GM19438 (cell line): ENCODE measurements around the gene TSPAN1.

Experiments
- ATAC-seq: cut with Tn5 transposase; IDR thresholded peaks from one replicate; pipeline ENCODE4 v1.9.1; 2021; ENCODE audit warnings: low read depth; ENCODE audit not compliant: unreplicated experiment

TSPAN1 gene

GRCh38 chr1:46159516-46159915, 15.4 kb upstream of the TSPAN1 start:
- ATAC-seq = no peak

GRCh38 chr1:46160212-46160611, 14.7 kb upstream of the TSPAN1 start:
- no peak for ATAC-seq

- ATAC-seq = peak; percentile 59
Measured at GRCh38 chr1:46166521-46167462, 8.1 kb upstream of the TSPAN1 start.

- ATAC-seq = no peak
Measured at GRCh38 chr1:46168477-46168876, 6.4 kb upstream of the TSPAN1 start.

- ATAC-seq = no peak
Measured at GRCh38 chr1:46169811-46170454, 5.0 kb upstream of the TSPAN1 start.

GRCh38 chr1:46171351-46171750, 3.5 kb upstream of the TSPAN1 start:
- no peak for ATAC-seq

- ATAC-seq = no peak
Measured at GRCh38 chr1:46171871-46172270, 3.0 kb upstream of the TSPAN1 start.

- no peak for ATAC-seq
Measured at GRCh38 chr1:46172321-46172720, 2.6 kb upstream of the TSPAN1 start.

- ATAC-seq = no peak
Measured at GRCh38 chr1:46173361-46173856, 1.5 kb upstream of the TSPAN1 start.

- no peak for ATAC-seq
Measured at GRCh38 chr1:46175243-46175642, 356 bp downstream of the TSPAN1 start.

- ATAC-seq = no peak
Measured at GRCh38 chr1:46176211-46176865, 1.5 kb downstream of the TSPAN1 start, which contains the start of gene P3R3URF. P3R3URF (minus strand) TSS chr1:46176488; CDS start chr1:46176471, 17 bp downstream.

- no peak for ATAC-seq
Measured at GRCh38 chr1:46179138-46180081, 4.5 kb downstream of the TSPAN1 start.

GRCh38 chr1:46180082-46180616, 5.3 kb downstream of the TSPAN1 start:
- ATAC-seq = no peak

- no peak for ATAC-seq
Measured at GRCh38 chr1:46181343-46182260, 6.7 kb downstream of the TSPAN1 start.

GRCh38 chr1:46183079-46183847, 8.4 kb downstream of the TSPAN1 start:
- no peak for ATAC-seq

- no peak for ATAC-seq
Measured at GRCh38 chr1:46183926-46184557, 9.2 kb downstream of the TSPAN1 start.

- no peak for ATAC-seq
Measured at GRCh38 chr1:46184920-46185658, 10.2 kb downstream of the TSPAN1 start.
